ENCODE data around the gene LYZL1. TPM values are rescaled to one million over a fixed set of nuclear protein-coding genes. Genes with fewer than 3 reads are reported as not detected.

Gene LYZL1
- total RNA-seq, 1 experiment from 2014 or later = not detected

- Histone ChIP-seq H3K79me2 (ENCODE audit: insufficient read depth, low read length) (no peaks in the 10 kb centered on the region), H3K36me3 (ENCODE audit: control insufficient read depth in 1 of 2, insufficient read depth in 2 of 2, low read length in 2 of 2) (no peaks in the 10 kb centered on the region), H3K4me3 (replicated peaks in 1 of 2; ENCODE audit: low read depth in 1 of 2, low read length in 2 of 2) (no peak overlapping the region), H3K4me1 (ENCODE audit: control insufficient read depth in 1 of 2, insufficient read depth in 2 of 2, low read length in 2 of 2) (no peaks in the 10 kb centered on the region), H2AFZ (ENCODE audit: low read depth, low read length, poor library complexity, severe bottlenecking) (no peak overlapping the region), H4K20me1 (ENCODE audit: insufficient read depth) (no peaks in the 10 kb centered on the region), H3K27ac (ENCODE audit: low read depth, low read length) (no peak overlapping the region), H3K9me2 (ENCODE audit: insufficient read depth) (no peaks in the 10 kb centered on the region), H3K9ac (ENCODE audit: low read length) (no peak overlapping the region), H3K27me3 (ENCODE audit: insufficient read depth, low read length) (no peaks in the 10 kb centered on the region), H3K4me2 (ENCODE audit: low read length) (no peak overlapping the region), H3K9me3 (ENCODE audit: control insufficient read depth in 1 of 2, insufficient read depth in 1 of 2, low read depth in 1 of 2, low read length in 2 of 2) (no peaks in the 10 kb centered on the region)
- RAD21 ChIA-PET (ENCODE audit: low non-redundant PET in 1 of 2, low total read pairs in 2 of 2, uncharacterized antibody in 2 of 2, unreplicated experiment in 2 of 2) = no interaction called here
- TF ChIP-seq ZFX (IDR thresholded peaks at IDR 0.05) (no peak), CEBPB (IDR thresholded peaks at IDR 0.05; ENCODE audit: low read depth) (no peak), ZNF274 (IDR thresholded peaks at IDR 0.05; ENCODE audit: low read depth, low read length) (no peak), SIN3A (IDR thresholded peaks at IDR 0.05; ENCODE audit: low read depth) (no peak), YY1 (IDR thresholded peaks at IDR 0.05; ENCODE audit: extremely low read depth, insufficient replicate concordance, low read depth, low read length) (no peak), RAD21 (IDR thresholded peaks at IDR 0.05; ENCODE audit: low read depth) (no peak), POLR2A (IDR thresholded peaks at IDR 0.05; ENCODE audit: borderline replicate concordance, extremely low read depth, insufficient read depth, insufficient read length) (no peak), EGR1 (IDR thresholded peaks at IDR 0.05; ENCODE audit: low read depth) (no peak), POLR2AphosphoS5 (IDR thresholded peaks at IDR 0.05; ENCODE audit: low read depth, low read length) (no peak), EZH2 (IDR thresholded peaks at IDR 0.05) (no peak), SP1 (IDR thresholded peaks at IDR 0.05; ENCODE audit: low read depth) (no peak), SRF (IDR thresholded peaks at IDR 0.05; ENCODE audit: low read depth) (no peak), ELF1 (IDR thresholded peaks at IDR 0.05; ENCODE audit: borderline replicate concordance, low read depth) (no peak), EZH2phosphoT487 (IDR thresholded peaks at IDR 0.05; ENCODE audit: borderline replicate concordance) (no peak), FOSL1 (IDR thresholded peaks at IDR 0.05; ENCODE audit: low read depth) (no peak), CBX3 (IDR thresholded peaks at IDR 0.05; ENCODE audit: low read depth) (no peak)
- TF ChIP-seq, protein P1, sequence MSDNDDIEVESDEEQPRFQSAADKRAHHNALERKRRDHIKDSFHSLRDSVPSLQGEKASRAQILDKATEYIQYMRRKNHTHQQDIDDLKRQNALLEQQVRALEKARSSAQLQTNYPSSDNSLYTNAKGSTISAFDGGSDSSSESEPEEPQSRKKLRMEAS (IDR thresholded peaks at IDR 0.05) = no peak
- TF ChIP-seq, protein P2, sequence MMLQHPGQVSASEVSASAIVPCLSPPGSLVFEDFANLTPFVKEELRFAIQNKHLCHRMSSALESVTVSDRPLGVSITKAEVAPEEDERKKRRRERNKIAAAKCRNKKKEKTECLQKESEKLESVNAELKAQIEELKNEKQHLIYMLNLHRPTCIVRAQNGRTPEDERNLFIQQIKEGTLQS (IDR thresholded peaks at IDR 0.05) = no peak
- TF ChIP-seq, protein P3, sequence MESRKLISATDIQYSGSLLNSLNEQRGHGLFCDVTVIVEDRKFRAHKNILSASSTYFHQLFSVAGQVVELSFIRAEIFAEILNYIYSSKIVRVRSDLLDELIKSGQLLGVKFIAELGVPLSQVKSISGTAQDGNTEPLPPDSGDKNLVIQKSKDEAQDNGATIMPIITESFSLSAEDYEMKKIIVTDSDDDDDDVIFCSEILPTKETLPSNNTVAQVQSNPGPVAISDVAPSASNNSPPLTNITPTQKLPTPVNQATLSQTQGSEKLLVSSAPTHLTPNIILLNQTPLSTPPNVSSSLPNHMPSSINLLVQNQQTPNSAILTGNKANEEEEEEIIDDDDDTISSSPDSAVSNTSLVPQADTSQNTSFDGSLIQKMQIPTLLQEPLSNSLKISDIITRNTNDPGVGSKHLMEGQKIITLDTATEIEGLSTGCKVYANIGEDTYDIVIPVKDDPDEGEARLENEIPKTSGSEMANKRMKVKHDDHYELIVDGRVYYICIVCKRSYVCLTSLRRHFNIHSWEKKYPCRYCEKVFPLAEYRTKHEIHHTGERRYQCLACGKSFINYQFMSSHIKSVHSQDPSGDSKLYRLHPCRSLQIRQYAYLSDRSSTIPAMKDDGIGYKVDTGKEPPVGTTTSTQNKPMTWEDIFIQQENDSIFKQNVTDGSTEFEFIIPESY (IDR thresholded peaks at IDR 0.05; ENCODE audit: extremely low read depth, insufficient replicate concordance, low read length) = no peak
- TF ChIP-seq, protein P4, sequence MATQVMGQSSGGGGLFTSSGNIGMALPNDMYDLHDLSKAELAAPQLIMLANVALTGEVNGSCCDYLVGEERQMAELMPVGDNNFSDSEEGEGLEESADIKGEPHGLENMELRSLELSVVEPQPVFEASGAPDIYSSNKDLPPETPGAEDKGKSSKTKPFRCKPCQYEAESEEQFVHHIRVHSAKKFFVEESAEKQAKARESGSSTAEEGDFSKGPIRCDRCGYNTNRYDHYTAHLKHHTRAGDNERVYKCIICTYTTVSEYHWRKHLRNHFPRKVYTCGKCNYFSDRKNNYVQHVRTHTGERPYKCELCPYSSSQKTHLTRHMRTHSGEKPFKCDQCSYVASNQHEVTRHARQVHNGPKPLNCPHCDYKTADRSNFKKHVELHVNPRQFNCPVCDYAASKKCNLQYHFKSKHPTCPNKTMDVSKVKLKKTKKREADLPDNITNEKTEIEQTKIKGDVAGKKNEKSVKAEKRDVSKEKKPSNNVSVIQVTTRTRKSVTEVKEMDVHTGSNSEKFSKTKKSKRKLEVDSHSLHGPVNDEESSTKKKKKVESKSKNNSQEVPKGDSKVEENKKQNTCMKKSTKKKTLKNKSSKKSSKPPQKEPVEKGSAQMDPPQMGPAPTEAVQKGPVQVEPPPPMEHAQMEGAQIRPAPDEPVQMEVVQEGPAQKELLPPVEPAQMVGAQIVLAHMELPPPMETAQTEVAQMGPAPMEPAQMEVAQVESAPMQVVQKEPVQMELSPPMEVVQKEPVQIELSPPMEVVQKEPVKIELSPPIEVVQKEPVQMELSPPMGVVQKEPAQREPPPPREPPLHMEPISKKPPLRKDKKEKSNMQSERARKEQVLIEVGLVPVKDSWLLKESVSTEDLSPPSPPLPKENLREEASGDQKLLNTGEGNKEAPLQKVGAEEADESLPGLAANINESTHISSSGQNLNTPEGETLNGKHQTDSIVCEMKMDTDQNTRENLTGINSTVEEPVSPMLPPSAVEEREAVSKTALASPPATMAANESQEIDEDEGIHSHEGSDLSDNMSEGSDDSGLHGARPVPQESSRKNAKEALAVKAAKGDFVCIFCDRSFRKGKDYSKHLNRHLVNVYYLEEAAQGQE (IDR thresholded peaks at IDR 0.05; ENCODE audit: low read depth) = no peak
- no TSS peak for BruUV-seq (replicated peaks)
- ATAC-seq (no peak), DNase-seq (ENCODE audit: low read depth, low spot score) (no peak)
- POLR2A ChIA-PET = no interaction called here
- intact Hi-C loops (cut with micrococcal nuclease) = no loop called here
- CTCF ChIA-PET = no interaction called here
Measured at GRCh38 chr10:29276251-29276850, 12.5 kb upstream of the LYZL1 start.
